ENCODE results near the gene WASHC4.
"Not testable (repeated sequence)": the region's sequence is repeated elsewhere in the genome, so short reads cannot be mapped to it uniquely, and the experiment has no call there.

The WASHC4 gene

DNA sequence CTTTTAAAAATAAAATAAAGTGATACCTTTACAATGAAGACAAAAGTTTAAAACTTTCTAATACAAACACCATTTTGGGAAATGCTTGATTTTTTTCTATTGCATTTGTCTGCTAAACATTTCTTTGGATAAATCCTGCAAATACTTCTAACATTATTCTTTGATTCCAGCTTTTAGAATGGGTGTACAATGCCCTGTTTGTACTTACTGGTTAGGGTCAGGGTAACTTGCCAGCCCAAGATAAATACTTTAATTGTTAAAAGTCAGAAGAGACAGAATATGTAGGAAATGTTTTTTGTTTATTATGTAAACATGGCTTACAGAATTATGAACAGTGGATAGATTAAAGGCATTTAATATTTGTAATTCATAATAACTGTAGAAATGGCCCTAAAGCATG is 60.5 kb downstream of the WASHC4 start:
- DNase-seq (ENCODE audit: low read depth) = no peak

DNA sequence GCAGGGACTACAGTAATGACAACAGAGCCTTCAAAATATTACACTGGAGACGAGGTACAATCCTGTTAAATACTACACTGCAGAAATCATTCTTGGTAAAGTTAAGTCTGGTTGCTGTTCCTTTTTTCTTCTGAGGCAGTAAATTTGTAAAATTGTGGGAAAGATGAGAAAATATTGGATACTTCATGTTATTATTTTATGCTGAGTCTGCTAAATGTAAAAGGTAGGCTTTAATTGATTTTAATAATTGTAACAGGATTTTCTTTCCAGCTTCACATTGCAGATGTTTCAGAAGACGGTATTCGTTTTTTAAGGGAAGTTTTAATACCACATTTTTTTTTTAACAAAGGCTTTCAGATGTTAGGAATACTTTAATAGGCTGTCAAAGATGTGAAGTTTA is 62.6 kb downstream of the WASHC4 start:
- DNase-seq (ENCODE audit: low read depth) = no peak

DNA sequence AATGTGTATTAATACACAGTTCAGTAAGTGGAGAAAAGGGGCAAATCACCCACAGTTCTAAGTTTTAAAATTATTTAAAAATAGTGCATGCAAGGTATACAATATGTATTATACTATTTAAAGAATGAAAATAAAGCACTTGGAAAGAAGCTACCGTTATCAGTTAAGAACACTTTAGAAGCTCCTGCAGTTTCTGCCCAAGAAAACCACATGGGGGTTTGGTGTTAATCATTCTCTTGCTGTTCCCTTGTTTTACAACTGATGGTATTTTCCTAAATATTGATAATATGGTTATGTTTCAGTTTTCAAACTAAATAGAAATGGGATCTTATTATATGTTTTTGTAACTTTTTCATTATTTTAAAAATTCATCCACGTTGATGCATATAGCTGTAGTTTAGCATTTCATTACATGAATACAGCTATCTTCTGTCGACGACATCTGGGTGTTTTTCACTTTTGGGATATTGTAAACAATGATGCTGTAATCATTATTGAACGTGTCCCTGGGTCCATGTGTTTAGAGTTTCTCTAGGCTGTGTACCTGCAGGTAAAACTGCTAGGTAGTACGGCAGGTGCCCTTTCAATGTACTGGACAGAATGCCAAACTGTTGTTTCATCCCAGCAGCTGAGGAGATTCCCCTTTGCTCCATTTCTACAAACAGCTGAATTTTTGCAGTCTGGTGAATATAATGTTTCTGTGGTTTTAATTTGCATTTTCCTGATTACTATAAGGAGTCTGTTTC is 64.3 kb downstream of the WASHC4 start:
- DNase-seq (ENCODE audit: low read depth) = no peak

DNA sequence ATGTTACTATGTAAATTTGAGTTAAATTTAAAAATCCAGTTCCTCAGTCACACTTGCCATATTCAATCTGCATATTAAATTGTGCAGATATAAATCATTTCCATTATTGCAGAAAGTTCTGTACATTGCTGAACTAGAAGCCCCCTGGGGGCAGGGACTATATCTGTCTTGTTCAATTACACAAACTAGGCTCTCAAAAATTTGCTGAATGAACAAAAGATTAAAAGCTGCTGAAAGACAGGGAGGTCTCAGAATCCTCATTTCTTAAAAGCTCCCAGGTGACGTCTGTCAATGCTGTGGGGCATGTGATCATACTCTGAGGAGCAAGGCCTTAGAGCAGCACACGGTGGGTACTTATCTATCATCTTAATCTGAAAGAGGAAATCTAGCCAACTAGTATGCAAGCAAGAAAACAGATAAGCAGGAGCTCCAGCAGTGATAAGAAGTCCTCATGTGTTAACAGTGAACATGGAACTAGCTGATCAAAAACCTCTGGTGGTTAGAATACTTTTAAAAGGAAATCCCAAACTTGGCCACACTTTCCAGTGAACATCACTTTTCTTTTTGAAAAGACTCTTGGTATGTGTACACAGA is 68.0 kb downstream of the WASHC4 start:
- no peak for DNase-seq (ENCODE audit: low read depth)

DNA sequence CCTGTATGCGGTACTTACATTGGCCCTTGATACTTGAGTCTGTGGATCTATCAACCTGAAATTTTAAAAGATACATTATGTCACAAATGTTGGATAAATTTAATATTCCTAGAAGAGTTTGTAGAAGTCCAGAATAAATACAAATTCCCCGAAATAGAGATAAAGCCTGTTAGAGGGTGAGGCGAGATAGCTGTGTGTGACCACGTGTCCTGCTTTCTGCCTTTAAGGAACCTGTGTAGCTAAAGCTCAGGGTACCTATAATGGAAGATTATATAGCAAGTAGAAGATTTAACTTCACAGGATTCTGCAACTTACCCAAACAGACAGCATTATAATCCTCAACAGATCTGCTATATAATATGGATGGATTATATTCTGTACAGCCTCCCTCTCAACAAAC is 69.7 kb downstream of the WASHC4 start:
- DNase-seq (ENCODE audit: low read depth) = no peak

DNA sequence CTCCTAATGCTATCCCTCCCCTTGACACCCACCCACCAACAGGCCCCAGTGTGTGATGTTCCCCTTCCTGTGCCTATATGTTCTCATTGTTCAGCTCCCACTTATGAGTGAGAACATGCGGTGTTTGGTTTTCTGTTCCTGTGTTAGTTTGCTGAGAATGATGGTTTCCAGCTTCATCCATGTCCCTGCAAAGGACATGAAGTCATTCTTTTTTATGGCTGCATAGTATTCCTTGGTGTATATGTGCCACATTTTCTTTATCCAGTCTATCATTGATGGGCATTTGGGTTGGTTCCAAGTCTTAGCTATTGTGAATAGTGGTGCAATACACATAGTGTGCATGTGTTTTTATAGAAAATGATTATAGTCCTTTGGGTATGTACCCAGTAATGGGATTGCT is 71.6 kb downstream of the WASHC4 start:
- DNase-seq (ENCODE audit: low read depth) = not testable (repeated sequence)

DNA sequence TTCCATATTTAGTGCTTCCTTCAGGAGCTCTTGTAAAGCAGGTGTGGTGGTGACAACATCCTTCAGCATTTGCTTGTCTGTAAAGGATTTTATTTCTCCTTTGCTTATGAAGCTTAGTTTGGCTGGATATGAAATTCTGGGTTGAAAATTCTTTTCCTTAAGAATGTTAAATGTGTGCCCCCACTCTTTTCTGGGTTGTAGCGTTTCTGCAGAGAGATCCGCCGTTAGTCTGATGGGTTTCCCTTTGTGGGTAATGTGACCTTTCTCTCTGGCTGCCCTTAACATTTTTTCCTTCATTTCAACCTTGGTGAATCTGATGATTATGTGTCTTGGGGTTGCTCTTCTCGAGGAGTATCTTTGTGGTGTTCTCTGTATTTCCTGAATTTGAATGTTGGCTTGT is 75.9 kb downstream of the WASHC4 start:
- DNase-seq (ENCODE audit: low read depth) = not testable (repeated sequence)

DNA sequence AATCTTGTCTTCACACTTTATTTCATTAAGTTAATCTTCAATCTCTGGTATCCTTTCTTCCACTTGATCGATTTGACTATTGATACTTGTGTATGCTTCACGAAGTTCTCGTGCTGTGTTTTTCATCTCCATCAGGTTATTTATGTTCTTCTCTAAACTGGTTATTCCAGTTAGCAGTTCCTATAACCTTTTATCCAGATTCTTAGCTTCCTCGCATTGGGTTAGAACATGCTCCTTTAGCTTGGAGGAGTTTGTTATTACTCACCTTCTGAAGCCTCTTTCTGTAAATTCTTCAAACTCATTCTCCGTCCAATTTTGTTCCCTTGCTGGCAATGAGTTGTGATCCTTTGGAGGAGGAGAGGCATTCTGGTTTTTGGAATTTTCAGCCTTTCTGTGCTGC is 76.4 kb downstream of the WASHC4 start:
- not testable (repeated sequence) for DNase-seq (ENCODE audit: low read depth)

DNA sequence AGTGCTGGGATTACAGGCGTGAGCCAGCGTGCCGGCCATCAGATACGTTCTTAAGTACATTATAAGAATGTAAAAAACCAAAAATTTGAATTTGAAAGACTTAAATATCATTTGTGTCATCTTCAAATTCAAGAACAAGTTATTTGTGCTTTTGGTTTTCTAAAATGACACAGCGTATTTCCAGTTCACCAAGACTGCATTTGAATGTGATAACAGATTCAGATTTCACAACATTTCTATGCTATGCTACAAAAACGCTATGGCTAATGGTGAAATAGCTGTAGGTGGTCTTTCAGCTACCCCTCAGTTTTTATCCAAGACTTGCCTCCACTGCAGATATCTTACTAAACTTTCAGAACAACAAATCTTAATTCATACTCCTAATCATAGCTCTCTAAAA is 81.8 kb downstream of the WASHC4 start:
- no peak for DNase-seq (ENCODE audit: low read depth)

DNA sequence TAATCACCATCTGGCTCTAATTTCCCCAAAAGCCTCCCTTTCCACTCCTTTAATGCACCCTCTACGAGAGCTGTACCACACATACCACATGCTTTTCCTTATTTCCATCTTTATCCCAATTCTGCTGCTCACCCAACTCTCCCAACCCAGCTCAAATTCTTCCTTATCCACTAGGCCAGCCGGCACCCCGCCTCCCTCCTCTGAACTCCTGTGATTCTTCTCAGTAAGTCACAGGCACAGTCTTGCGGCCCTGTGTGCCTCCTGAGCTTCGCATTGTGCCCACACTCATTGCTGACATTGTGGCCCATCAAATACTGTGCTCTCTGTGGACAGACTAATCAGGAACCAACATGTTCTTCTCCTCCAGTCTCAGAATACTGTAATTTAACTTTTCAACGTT is 83.0 kb downstream of the WASHC4 start:
- DNase-seq (ENCODE audit: low read depth) = no peak

DNA sequence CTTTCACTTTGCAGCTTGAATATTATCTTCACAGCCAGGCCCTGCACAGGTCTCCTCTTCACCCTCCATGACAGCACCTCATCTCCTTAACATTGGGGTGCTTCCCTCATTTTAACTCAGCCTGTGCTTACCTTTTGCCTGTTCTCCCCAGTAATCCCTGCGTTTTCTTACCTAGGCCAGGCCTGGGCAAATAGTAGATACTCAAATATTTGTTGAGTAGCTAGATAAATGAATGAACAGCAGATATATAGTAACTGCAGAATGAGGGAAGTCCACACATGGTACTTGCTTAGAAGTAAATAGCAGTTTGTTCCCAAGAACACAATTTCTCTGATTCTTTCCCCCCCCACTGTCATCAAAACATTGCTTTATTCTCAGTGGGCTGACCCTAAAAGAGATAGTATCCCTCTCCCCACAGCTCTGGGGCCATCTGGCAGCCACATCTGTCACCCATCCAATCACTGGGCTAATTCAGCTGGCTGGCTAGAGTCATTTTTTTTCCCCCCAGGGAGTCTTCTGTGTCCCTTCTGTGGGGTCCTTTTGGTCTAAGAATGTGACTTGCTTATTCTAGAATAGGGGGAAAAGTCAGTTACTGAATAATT is 85.2 kb downstream of the WASHC4 start:
- DNase-seq (ENCODE audit: low read depth) = no peak

DNA sequence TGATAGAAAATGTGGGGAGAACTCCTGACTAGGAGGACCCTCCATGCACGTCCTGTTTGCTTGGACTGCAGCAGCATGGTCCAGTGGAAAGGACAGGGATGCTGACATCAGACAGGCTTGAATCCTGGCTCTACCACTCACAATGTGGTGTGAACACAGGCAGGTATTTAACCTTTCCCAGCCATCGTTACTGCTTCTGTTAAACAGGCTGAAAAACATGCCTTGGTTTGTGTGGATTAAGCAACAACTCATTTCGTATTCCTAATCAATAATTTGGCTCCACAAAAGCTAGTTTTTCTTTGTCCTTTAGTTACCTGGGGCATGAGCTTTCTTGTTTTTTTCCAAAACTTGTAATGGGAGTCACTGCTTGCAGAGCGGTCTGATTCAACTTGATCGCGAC is 87.4 kb downstream of the WASHC4 start:
- DNase-seq (ENCODE audit: low read depth) = no peak

DNA sequence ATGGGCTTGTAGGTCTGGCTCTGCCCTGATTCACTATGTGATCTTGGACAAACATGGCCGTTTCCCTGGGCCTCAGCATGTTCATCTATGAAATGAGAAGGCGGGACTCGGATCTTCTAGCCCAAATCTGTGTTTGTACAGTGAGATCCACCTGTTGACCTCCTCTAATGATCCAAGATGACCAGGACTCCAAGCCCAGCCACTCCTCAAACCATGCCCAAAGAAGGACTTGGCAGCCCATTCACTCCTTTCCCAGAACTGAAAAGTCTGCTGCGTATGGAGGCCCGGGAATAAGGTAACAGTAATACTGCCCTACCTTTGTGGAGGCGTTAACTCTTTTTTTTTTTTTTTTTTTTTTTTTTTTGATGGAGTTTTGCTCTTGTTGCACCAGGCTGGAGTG is 88.6 kb downstream of the WASHC4 start:
- no peak for DNase-seq (ENCODE audit: low read depth)

DNA sequence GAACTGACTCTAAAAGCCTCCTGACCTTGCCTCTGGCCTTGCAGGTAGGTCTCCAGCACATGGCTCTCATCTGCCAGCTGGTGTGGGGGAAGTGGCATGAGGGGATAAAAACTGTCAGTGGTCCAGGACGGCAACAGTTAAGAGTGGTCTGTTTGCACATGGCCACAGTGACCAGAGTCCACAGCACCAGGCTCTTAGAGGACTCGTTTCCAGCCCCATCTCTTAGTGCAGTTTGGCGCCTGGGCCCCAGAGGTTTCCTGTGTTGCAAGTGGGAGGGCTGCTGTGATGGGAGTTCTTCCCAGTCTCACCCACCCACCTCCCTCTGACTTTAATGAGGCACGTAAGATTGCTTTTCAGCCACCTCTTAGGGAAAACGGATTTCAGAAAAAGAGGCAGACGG is 91.4 kb downstream of the WASHC4 start:
- no peak for DNase-seq (ENCODE audit: low read depth)

DNA sequence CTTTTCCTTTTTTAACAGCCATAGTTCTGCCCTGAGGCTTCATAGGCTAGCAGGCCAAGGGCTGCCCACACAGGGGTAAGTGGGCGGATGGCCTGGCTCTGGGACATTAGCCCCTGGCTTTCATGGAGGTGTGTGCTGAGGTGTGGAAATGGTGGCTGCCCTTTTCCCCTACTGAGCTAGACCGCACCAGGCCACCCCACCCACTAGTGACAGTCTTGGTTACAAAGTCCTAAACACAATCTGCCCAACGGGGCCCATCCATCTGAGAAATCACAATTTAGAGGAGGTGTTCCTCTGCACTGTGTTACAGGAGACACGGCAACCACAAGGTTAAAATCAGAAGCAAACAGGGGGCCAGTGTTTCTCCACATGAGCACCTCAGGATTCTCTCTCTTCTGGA is 92.9 kb downstream of the WASHC4 start:
- no peak for DNase-seq (ENCODE audit: low read depth)

DNA sequence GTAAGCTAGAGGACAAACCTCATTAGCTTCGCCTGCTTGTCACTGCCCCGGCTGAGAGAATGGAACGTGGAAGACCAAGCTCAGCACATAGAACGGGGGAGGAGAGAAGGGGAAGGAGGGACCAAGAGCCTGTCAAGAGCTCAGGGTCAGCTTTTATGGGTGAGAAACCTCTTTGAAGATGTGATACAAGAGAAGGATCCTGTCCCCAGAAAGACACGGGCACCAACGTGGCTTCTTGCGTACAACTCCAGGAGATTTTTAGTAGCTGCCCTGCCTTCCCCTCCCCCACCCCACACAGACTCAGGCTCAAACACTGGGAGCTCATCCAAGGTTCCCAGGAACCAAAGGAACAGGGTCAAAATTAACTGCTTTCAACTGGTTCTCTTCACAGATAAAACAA is 93.8 kb downstream of the WASHC4 start:
- no peak for DNase-seq (ENCODE audit: low read depth)

DNA sequence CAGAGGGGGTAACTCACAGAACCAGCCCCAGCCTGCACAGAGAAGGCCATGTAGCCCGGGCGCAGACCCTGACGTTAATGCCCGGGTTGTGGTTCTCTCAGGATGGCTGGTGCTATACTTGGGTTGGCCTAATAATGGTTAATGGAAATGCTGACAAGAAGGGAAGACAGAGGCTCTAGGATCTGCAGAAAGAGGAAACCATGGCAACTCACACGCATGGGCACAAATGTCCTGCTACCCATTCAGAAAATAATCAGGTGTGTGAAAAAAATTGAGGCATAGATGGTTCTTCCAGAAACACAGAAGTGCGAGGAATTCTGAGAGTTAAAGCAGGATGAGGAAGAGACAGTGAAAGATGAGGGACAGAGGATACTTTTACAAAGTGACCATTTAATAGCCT is 94.7 kb downstream of the WASHC4 start:
- DNase-seq (ENCODE audit: low read depth) = no peak

DNA sequence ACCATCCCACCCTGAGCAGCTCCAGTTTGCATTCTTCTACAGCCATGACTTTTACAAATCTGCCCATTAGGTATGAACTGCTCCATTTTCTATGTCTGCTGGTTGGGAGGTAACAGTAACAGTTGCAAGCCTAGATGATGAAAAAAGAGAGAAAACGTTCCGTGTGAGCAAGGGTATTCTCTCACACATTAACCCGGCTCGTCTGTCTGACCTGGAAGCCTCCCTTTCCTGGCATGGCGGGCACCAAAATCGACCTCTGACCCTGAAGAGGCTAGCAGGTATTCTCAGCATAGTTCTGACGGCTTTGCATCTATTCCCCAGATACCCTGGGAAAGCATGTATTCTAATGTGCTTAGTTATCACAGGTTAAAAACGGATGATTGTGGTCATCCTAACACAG is 96.6 kb downstream of the WASHC4 start:
- DNase-seq (ENCODE audit: low read depth) = no peak

DNA sequence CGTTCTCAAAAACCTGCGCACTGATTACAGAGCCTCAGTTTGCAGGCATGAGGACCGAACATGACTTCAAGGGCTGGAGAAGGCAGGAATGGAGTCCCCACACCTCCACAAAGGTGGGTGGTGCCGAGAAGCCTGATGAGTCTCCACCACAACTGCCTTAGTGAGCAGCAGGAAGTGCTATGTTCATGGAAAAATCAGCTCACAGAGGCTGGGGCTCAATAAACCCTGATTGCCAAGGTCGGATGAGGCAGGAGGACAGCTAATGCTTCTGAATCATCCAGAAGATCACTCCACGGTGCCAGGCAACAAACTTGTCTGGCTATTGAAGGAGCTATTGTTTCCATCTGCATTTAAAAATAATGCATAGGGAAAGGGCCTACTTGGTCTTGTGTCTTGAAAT is 97.4 kb downstream of the WASHC4 start:
- DNase-seq (ENCODE audit: low read depth) = peak; percentile 16

DNA sequence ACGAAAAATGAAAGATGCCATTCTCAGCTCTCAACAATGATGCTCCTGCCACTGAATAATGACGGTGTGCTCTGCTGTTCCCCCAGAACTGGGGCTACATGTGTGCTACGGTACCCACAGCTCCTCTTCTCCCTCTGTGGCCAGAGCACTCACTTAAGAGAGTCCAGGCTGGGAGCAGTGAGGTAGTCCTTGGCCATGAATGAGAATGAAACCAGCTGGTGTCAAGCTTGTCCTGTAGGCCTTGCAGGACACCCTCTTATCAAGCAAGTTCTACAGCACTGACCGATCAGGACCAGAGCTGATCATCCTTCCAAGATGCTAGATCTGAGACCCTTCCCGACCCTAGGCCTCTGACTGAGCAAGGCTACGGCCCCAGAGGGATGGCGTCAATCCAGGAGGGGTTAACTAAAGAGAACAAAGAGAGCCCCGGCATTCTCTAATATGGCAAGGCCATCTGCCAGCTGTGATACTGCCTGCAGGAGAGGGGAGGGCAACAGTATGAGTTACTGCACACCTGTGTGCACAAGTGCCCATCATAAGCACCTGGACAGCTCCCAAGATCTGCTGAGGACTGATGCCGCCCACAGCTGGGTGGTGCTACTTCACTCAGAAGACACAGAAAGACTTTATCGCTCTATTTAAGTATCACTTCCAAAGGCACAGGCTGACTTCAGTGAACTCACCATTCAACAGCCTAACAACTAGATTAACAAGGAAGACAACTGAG is 98.0 kb downstream of the WASHC4 start:
- DNase-seq (ENCODE audit: low read depth) = no peak

DNA sequence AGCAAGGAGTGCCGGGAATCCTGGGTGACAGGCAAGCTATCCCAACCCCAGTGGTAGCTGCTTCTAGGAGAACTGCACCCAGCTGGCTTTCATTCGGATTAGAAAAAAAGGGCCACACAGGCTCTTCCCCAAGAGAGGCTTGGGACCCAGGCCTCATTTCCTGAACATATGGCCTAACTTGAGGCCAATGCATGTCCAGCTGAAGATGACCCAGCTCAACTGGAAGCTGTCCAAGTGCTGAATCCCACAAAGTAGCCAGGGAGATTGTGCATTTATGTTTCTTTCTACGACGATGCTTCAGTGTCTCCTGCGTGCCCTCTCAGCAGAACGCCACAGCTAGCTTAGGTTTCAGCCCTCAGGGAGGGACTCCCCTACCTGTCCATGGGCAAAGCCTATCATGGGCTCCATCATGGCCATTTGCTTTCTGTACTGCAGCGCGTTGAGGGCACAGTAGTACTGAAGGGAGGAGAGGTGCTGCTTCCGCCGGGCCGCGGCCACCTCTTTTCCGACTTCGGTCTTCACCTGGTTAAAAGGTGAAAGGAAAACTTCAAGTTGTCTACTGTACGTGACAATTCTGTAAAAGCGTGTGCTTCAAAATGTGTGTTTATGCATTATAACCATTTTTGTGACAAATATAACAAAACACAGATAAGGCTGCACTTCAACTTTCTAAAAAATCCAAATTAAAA is 99.3 kb downstream of the WASHC4 start:
- DNase-seq (ENCODE audit: low read depth) = no peak

DNA sequence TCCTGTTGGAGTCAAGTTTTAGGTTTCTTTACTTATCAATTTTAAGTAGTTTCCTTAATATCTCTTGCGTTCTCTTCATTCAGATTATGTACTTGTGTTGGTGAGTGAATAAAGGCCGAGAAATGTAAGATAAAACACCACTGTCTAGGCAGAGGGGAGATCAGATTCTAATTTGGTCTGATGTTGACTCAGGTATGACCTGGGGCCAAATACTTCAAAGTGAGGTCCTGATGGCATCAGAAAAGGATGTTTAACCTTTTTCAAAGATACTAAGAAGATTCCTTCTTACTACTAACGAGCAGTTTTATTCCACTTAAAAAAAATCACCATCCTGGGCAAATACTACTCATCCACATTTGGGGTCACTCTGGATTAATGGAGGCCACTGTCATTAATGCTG is 101.6 kb downstream of the WASHC4 start:
- no peak for DNase-seq (ENCODE audit: low read depth)

DNA sequence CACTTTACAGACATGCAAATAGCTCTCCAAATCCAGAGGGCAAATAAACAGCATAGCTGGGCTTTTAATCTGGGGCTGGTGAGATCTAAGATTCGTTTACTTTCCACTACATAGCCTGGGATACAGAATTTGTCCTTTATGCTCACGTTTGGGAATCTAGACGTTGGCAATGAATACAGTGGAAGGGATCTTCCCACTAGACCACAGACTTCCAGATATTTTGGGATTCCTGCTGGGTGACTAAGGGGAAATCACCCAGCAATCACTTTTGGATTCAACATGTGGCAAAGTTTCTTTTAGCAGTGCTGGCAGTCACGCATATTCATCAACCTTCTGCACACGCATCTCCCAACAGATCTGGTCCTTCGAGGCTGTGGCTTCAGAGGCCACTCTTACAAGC is 104.9 kb downstream of the WASHC4 start:
- no peak for DNase-seq (ENCODE audit: low read depth)

All from activated T-cell treated with anti-CD3 and anti-CD28 coated beads for 24 hours (primary cell).